Measurements from ENCODE around the gene CPA2.
A peak's percentile ranks its signal among the peaks of the same experiment; 100 is the strongest.

CPA2 gene

GRCh38 chr7:130256704-130257103 is 10.0 kb upstream of the CPA2 start:
- DNase-seq: no peak

GRCh38 chr7:130258494-130259078 is 8.1 kb upstream of the CPA2 start:
- no peak for DNase-seq

DNA sequence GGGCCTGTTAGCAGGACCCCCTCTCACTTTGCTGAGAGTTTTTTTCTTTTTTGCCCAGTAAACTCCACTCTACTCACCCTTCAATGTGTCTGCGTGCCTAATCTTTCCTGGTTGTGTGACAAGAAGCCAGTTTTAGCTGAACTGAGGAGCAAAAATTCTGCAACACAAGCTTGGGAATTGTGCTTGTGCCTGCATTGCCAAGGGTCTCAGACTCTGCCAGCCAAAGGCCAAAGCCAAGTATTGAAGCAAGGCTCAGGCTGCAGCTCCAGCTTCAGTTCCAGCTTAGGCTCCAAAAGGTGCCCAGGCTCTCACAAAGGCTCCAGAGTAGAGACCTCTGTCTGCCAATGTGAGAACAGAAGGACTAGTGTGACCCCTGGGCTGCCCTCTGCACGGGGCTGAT is 4.2 kb upstream of the CPA2 start:
- no peak for DNase-seq

- no peak for DNase-seq
Measured at GRCh38 chr7:130263130-130263529, 3.5 kb upstream of the CPA2 start.

- no peak for DNase-seq
Measured at GRCh38 chr7:130266961-130267321, 278 bp downstream of the CPA2 start.

- DNase-seq: no peak
Measured at GRCh38 chr7:130268463-130269317, 2.0 kb downstream of the CPA2 start.

GRCh38 chr7:130269318-130269694 is 2.6 kb downstream of the CPA2 start:
- DNase-seq: no peak

- no peak for DNase-seq
Measured at GRCh38 chr7:130270947-130271800, 4.5 kb downstream of the CPA2 start.

DNA sequence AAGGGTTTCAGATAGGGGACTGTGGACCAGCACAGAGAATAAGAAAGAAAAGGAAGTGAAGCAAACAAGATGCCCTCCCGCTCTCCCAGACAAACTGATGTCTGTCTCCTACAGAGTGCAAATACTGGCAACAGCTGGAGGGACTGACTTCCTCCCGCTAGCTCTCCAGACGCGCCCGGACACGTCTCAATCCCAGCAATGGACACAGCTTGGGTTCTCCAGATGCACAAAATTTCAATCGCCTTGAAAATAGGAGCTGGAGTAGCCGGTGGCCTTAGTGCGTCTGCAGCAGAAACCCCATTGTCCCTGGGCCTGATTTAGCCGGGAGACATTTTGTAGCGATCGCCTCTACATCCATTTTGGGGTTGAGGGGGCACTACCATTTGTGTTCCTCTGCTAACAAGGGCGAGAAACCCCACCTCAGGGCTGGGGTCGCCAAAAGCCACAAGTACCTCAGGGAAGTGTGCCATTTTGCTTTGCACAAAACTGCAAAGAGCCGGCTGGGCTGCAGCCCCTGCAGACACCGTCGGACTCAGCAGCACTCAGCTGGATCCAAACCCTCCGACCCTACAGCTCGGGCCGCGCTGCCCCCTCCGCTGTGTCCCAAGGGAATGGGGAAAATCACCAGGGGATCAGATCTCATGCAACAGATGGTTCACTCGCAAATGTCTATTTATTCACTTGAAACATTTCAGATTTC is 5.9 kb downstream of the CPA2 start:
- DNase-seq: no peak

GRCh38 chr7:130273081-130273932 is 6.6 kb downstream of the CPA2 start:
- DNase-seq: peak in 1 of 2 experiments; percentile 2

- DNase-seq: no peak
Measured at GRCh38 chr7:130273933-130274255, 7.2 kb downstream of the CPA2 start.

DNA sequence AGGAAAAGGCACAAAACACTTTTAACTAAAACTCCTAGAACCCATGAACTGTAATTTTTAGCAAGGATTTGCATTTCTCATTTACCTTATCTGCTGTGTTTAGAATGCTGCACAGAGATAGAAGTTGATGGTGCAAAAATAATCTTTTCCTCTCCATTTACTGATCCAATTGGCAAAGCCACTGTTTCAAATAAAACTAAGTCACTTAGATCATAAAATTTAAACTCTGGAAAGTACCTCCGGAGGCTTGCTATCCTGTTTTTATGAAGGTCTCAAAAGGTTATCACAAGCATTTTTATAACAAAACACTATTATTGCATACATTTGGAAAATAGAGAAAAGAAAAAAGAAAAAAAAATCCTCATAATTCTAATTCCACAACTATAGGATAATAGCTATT is 7.6 kb downstream of the CPA2 start:
- DNase-seq: no peak

DNA sequence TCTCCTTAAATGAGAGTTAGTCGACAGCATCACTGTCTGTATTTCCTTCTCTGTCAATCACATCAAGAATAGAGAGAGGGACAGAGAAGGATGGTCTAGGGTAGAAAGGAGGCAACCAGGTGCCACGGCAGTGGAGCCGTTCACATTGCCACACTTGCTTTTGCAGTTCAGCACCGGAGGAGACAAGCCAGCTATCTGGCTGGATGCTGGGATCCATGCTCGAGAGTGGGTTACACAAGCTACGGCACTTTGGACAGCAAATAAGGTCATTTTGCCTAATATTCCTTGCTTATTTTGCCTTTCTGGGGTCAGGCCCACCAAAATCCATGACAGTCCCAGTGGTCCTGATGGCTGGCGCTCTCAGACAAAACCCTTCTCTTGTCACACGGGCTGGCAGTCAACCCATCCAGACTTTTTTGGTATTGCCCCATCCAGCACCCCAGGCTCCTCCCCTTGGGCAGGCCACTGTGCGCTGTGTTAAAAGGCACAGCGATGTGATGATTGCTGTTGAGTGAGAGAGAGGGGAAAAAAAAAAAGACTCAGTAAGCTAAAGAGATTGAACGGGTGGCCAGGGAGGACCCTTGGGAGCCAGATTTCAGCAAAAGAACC is 8.4 kb downstream of the CPA2 start:
- no peak for DNase-seq

- DNase-seq: no peak
Measured at GRCh38 chr7:130275826-130276297, 9.2 kb downstream of the CPA2 start.

DNA sequence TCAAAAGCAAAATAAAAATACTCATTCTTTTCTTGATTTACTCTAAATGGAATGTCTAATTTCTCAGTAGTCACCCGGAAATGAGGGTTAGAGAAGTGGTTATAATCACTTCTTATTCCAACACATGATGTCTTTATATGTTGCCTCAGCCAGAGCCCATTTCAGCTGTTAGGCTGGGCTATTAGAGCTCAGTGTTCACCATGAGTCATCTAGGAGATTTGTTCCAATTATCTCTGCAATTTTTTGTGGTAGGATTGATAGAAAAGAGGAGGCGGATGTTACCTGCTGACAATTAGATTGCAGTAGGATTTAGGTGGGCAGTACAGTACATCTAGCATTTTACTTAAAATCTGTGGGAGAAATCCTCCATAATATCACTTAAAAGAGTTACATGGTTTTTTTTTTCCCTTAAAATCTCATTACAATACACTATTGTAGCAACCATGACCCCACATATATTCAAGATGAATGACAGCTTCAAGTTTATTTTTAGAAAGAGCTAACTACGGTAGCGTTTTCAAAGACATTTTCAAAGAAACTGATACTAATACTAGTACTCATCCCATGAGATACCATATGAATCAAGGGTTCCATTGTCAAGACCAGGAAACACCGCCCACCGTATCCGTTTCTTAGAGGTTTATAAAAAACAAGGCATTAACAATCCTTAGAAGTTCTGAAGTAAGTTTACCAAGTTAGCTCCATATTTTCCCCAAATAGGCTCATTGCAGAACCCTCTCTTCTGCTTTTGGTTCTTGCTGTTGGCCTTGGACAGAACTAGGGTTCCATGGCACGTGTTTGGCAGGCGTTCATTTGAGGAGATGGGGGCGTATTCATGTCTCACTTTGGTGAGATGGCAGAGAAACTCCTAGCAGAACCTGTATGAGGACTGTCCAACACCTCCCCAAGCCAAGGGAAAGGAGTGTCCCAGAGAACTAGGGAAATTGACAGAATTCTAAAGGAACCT is 10.4 kb downstream of the CPA2 start:
- DNase-seq: peak; percentile 14 to 20

- DNase-seq: no peak
Measured at GRCh38 chr7:130277763-130278643, 11.3 kb downstream of the CPA2 start.

GRCh38 chr7:130278860-130279259 is 12.2 kb downstream of the CPA2 start:
- DNase-seq: no peak

DNA sequence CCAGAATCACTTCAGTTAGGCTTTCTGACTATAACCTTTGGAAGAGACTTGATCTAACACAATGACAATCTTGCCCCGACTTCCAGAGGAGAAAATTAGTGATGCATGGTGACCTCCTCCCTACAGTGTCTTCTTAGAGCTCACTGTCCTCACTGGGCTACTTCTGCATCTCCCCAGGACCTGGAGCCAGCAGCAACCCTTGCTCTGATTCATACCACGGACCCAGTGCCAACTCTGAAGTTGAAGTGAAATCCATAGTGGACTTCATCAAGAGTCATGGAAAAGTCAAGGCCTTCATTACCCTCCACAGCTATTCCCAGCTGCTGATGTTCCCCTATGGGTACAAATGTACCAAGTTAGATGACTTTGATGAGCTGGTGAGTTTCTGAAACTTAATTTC is 12.6 kb downstream of the CPA2 start:
- DNase-seq: no peak

GRCh38 chr7:130279906-130280305 is 13.2 kb downstream of the CPA2 start:
- DNase-seq: no peak

All from stimulated activated CD4-positive, alpha-beta T cell treated with anti-CD3 and anti-CD28 coated beads, Interleukin-4, amount 100 ng/mL, for 4 hours (primary cell).